Transverse colon (tissue), 4 donors: ENCODE data around the gene EHD4. TPM values are rescaled to one million over a fixed set of nuclear protein-coding genes. Genes with fewer than 3 reads are reported as not detected.

Experiments
- DNase-seq: peaks from one replicate; pipeline ENCODE4 v3.0.0-alpha.2; 2019
- H3K27ac ChIP-seq, 4 donors: fragments of 200-600 bp; sonication (generic); 2 replicates each; pipeline ENCODE4 v1.5.1; 2016 to 2018; ENCODE audit warnings: inconsistent platforms in 4 of 4
- H3K27me3 ChIP-seq: fragments of 200-600 bp; sonication (generic); 2 replicates; pipeline ENCODE4 v1.5.1; 2017; ENCODE audit warnings: inconsistent platforms
- H3K36me3 ChIP-seq, 4 donors: fragments of 200-600 bp; sonication (generic); 2 replicates each; pipeline ENCODE4 v1.5.1; 2017 to 2019; ENCODE audit warnings: inconsistent platforms in 4 of 4
- H3K4me1 ChIP-seq, 4 donors: fragments of 200-600 bp; sonication (generic); 2 replicates each; pipeline ENCODE4 v1.5.1; 2017 to 2020; ENCODE audit warnings: inconsistent platforms in 4 of 4
- H3K4me3 ChIP-seq, 4 donors: fragments of 200-600 bp; sonication (generic); 1 replicate in 1 of 4; 2 replicates in 3 of 4; pipeline versions ENCODE4 v1.5.1 to v1.6.1; 2017 to 2019; ENCODE audit warnings: inconsistent platforms in 4 of 4
- H3K9me3 ChIP-seq, 2 donors: fragments of 200-600 bp; sonication (generic); 2 replicates each; pipeline ENCODE4 v1.5.1; 2017 to 2019; ENCODE audit warnings: inconsistent platforms in 2 of 2
- EP300 ChIP-seq: sonication (generic); formaldehyde crosslinking; IDR thresholded peaks from one replicate; pipeline ENCODE4 v1.6.1; 2017; ENCODE audit warnings: antibody characterized with exemption, low read depth
- POLR2A ChIP-seq: fragments of 450-650 bp; IDR thresholded peaks from one replicate; pipeline ENCODE4 v1.6.1; 2016; ENCODE audit warnings: antibody characterized with exemption, mild to moderate bottlenecking, moderate library complexity
- POLR2AphosphoS5 ChIP-seq, 3 donors: sonication (generic); formaldehyde crosslinking; IDR thresholded peaks; one replicate each; pipeline ENCODE4 v1.6.1; 2016; ENCODE audit warnings: antibody characterized with exemption in 3 of 3
- WGBS, 2 donors: methylation state at CpG; one replicate each; pipeline ENCODE4 v1.1.5; 2018; ENCODE audit warnings: low coverage in 1 of 2; 5-methylcytosine and 5-hydroxymethylcytosine counted together
- in situ Hi-C, 4 donors: fragments of 200-750 bp; cut with MboI; loops; one replicate each; pipeline versions ENCODE4 v1.15.0 to v1.15.1; 2017; ENCODE audit warnings: low sequenced_read_pairs in 3 of 4, low pct_ligation_motif_present in 1 of 4, low pct_unique_long_range_greater_than_20kb in 1 of 4
- intact Hi-C: fragments of 100-400 bp; cut with DNase I; formaldehyde crosslinking; loops from one replicate; pipeline ENCODE4 v1.15.1; 2023; ENCODE audit warnings: low total_unique reads
- total RNA-seq, 4 donors: library from RNA; depleted of rRNA; stranded (reverse); fragments of >200 nt; gene quantifications; one replicate each; pipeline ENCODE4 v1.1.0, GENCODE V29; 2016
- TF ChIP-seq, protein P1 (sequence below), 5 experiments: fragments of 200-600 bp in 3 of 5; fragments of 450-650 bp in 2 of 5; sonication (generic) in 3 of 5; IDR thresholded peaks; 1 replicate in 2 of 5; 2 replicates in 3 of 5; pipeline ENCODE4 v1.5.1; 2016 to 2017; ENCODE audit warnings: antibody characterized with exemption in 5 of 5, inconsistent platforms in 3 of 5, mild to moderate bottlenecking in 2 of 5, moderate library complexity in 1 of 5

EHD4 gene
- total RNA-seq, 4 donors from 2014 or later, result 16.9 to 55.4 (median 35.5) TPM

DNA sequence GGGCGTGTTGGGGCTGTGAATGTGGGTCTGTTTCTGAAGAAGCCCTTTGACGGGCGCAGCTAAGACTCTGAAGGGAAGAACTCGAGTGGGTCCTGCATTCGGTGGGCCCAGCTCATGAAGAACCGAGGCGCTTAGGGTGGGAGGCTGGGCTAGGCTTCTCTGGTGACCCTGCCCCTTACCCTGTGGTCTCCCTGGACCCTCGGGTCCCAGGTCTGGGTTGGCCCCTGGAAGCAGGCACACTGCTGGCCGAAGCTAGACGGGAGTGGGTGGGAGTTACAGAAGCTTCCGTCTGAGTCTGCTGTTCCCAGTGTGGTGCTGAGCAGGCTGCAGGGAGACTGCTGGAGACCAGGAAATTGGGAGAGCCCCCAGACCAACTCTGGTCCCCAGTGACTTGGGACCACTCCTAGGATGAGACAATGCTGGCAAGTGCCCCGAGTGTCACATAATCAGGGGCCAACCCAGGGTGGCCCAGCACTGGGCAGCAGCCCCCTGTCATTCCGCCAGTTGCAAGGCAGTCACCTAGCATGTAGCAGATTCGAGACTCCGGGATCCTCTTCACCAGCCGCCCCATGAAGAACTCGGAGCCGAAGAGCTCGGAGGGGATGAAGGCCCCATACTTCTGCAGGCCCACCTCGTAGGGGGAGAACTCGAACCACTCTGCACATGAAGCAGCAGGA is 16.7 kb upstream of the EHD4 start:
- 40 to 72% methylated on average over 1 to 21 of the region's 21 CpGs for WGBS, 2 donors
- in situ Hi-C loops, result no loop called here
- Histone ChIP-seq H3K4me1 (no peaks in the 10 kb centered on the region), H3K27me3 (no peaks in the 10 kb centered on the region), H3K4me3 (no peak overlapping the region), H3K9me3 (no peaks in the 10 kb centered on the region), H3K36me3 (no peaks in the 10 kb centered on the region), H3K27ac (no peak overlapping the region)
- DNase-seq, result no peak
- TF ChIP-seq EP300 (no peak), POLR2AphosphoS5 (IDR thresholded peaks at IDR 0.05) (no peak), POLR2A (no peak)
- TF ChIP-seq, protein P1, sequence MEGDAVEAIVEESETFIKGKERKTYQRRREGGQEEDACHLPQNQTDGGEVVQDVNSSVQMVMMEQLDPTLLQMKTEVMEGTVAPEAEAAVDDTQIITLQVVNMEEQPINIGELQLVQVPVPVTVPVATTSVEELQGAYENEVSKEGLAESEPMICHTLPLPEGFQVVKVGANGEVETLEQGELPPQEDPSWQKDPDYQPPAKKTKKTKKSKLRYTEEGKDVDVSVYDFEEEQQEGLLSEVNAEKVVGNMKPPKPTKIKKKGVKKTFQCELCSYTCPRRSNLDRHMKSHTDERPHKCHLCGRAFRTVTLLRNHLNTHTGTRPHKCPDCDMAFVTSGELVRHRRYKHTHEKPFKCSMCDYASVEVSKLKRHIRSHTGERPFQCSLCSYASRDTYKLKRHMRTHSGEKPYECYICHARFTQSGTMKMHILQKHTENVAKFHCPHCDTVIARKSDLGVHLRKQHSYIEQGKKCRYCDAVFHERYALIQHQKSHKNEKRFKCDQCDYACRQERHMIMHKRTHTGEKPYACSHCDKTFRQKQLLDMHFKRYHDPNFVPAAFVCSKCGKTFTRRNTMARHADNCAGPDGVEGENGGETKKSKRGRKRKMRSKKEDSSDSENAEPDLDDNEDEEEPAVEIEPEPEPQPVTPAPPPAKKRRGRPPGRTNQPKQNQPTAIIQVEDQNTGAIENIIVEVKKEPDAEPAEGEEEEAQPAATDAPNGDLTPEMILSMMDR (IDR thresholded peaks at IDR 0.05), result no peak
- intact Hi-C loops, result no loop called here

- Histone ChIP-seq H3K27ac (no peak overlapping the region), H3K4me1 (no peaks in the 10 kb centered on the region), H3K9me3 (no peaks in the 10 kb centered on the region), H3K4me3 (no peak overlapping the region), H3K36me3 (no peaks in the 10 kb centered on the region), H3K27me3 (no peaks in the 10 kb centered on the region)
- no peak for TF ChIP-seq EP300
- TF ChIP-seq, protein P1 (IDR thresholded peaks at IDR 0.05), result no peak
- no peak for TF ChIP-seq POLR2A
- TF ChIP-seq POLR2AphosphoS5 (IDR thresholded peaks at IDR 0.05), result no peak
- in situ Hi-C loops, result no loop called here
- intact Hi-C loops, result no loop called here
- no peak for DNase-seq
- whole genome bisulfite sequencing, 2 donors, result 88% methylated on average over 11 of the region's 11 CpGs; no CpG with 5 or more reads in 1 of the 2 donors
These were observed 15.5 kb upstream of the EHD4 start for GRCh38 chr15:41987925-41988275.

- no peaks in the 10 kb centered on the region for H3K4me1 ChIP-seq
- no peaks in the 10 kb centered on the region for H3K27me3 ChIP-seq
- 80 to 94% methylated on average over 5 to 17 of the region's 17 CpGs for WGBS, 2 donors
- H3K36me3 ChIP-seq, result no peaks in the 10 kb centered on the region
- in situ Hi-C loops, result no loop called here
- TF ChIP-seq, protein P1 (IDR thresholded peaks at IDR 0.05), result no peak
- TF ChIP-seq POLR2AphosphoS5 (IDR thresholded peaks at IDR 0.05) (no peak), POLR2A (no peak), EP300 (no peak)
- H3K4me3 ChIP-seq, result no peak overlapping the region
- no peaks in the 10 kb centered on the region for H3K9me3 ChIP-seq
- no peak overlapping the region for H3K27ac ChIP-seq
- DNase-seq, result no peak
- intact Hi-C loops, result no loop called here
These were observed 15.0 kb upstream of the EHD4 start for GRCh38 chr15:41987246-41987924.

- peak; percentile 2 for DNase-seq
- Histone ChIP-seq H3K27me3 (no peaks in the 10 kb centered on the region), H3K36me3 (no peaks in the 10 kb centered on the region), H3K4me1 (peaks cover 0 to 10% (median 9%) of the 10 kb centered on the region in 4 donors), H3K4me3 (no peak overlapping the region), H3K27ac (no peak overlapping the region), H3K9me3 (no peaks in the 10 kb centered on the region)
- TF ChIP-seq POLR2AphosphoS5 (IDR thresholded peaks at IDR 0.05), result no peak
- TF ChIP-seq, protein P1 (IDR thresholded peaks at IDR 0.05), result no peak
- no peak for TF ChIP-seq POLR2A
- no peak for TF ChIP-seq EP300
- in situ Hi-C loops, result no loop called here
- 92 to 96% methylated on average over 2 to 13 of the region's 19 CpGs for WGBS, 2 donors
- intact Hi-C loops, result no loop called here
These were observed 13.1 kb upstream of the EHD4 start for GRCh38 chr15:41985236-41986160.
